HL-60 (cell line): Measurements from ENCODE around the gene P3H2.

Source experiments
- CTCF ChIP-seq: IDR thresholded peaks from one replicate; pipeline ENCODE4 v1.5.1; 2011; ENCODE audit warnings: low read length, control low read depth, inconsistent platforms; ENCODE audit not compliant: insufficient read depth
- POLR2AphosphoS5 ChIP-seq: IDR thresholded peaks from 2 replicates; pipeline ENCODE4 v1.6.1; 2012; ENCODE audit warnings: low read depth
- SPI1 ChIP-seq: IDR thresholded peaks from 2 replicates; pipeline ENCODE4 v1.6.1; 2012; ENCODE audit warnings: low read depth, mild to moderate bottlenecking, borderline replicate concordance

- TF ChIP-seq CTCF, result no peak
- TF ChIP-seq SPI1, result no peak
- no peak for TF ChIP-seq POLR2AphosphoS5
Observed at GRCh38 chr3:190031887-190032752, 88.6 kb downstream of the P3H2 start.
